Neural cell (in vitro differentiated cells): ENCODE data around the gene MED26. TPM values are rescaled to one million over a fixed set of nuclear protein-coding genes. Genes with fewer than 3 reads are reported as not detected.
"Not testable (repeated sequence)": the region's sequence is repeated elsewhere in the genome, so short reads cannot be mapped to it uniquely, and the experiment has no call there.

Source experiments
- H2AFZ ChIP-seq: fragments of 200-600, 300-800 bp; sonication (generic), shearing (Covaris generic); 2 replicates; pipeline ENCODE4 v1.6.0; 2014; ENCODE audit warnings: low read depth, mild to moderate bottlenecking, antibody characterized with exemption, low read length, moderate library complexity
- H3F3A ChIP-seq: fragments of 200-600 bp; shearing (Covaris generic); 2 replicates; pipeline ENCODE4 v1.6.1; 2016; ENCODE audit warnings: mild to moderate bottlenecking, moderate library complexity, mixed read lengths, antibody characterized with exemption, low read length; ENCODE audit not compliant: insufficient read depth, poor library complexity, severe bottlenecking
- H3K27ac ChIP-seq: fragments of 200-600, 300-800 bp; sonication (generic), shearing (Covaris generic); 2 replicates; pipeline ENCODE4 v1.5.1; 2014; ENCODE audit warnings: mild to moderate bottlenecking, low read length, moderate library complexity
- H3K27me3 ChIP-seq: fragments of 300-800, 200-600 bp; sonication (generic), shearing (Covaris generic); 2 replicates; pipeline ENCODE4 v1.6.0; 2014; ENCODE audit warnings: mild to moderate bottlenecking, low read depth, low read length, moderate library complexity; ENCODE audit not compliant: insufficient read depth
- H3K36me3 ChIP-seq: fragments of 300-800, 200-600 bp; sonication (generic), shearing (Covaris generic); 2 replicates; pipeline ENCODE4 v1.5.1; 2014; ENCODE audit warnings: mild to moderate bottlenecking, antibody characterized with exemption, low read length, moderate library complexity; ENCODE audit not compliant: insufficient read depth
- H3K4me2 ChIP-seq: fragments of 300-800, 200-600 bp; sonication (generic), shearing (Covaris generic); 2 replicates; pipeline ENCODE4 v1.6.0; 2014; ENCODE audit warnings: mild to moderate bottlenecking, low read length
- H3K4me3 ChIP-seq: fragments of 300-800, 200-600 bp; sonication (generic), shearing (Covaris generic); 2 replicates; pipeline ENCODE4 v1.5.1; 2014; ENCODE audit warnings: mild to moderate bottlenecking, low read length, moderate library complexity
- H3K79me2 ChIP-seq: fragments of 200-600 bp; shearing (Covaris generic); replicated peaks from 2 replicates; pipeline ENCODE4 v1.6.0; 2014; ENCODE audit warnings: mild to moderate bottlenecking, low read length, moderate library complexity; ENCODE audit not compliant: insufficient read depth
- H3K9ac ChIP-seq: fragments of 300-800, 200-600 bp; sonication (generic), shearing (Covaris generic); 2 replicates; pipeline ENCODE4 v1.6.1; 2016; ENCODE audit warnings: mild to moderate bottlenecking, low read length, mixed read lengths
- H3K9me2 ChIP-seq: fragments of 200-600 bp; shearing (Covaris generic); 2 replicates; pipeline ENCODE4 v1.6.1; 2016; ENCODE audit warnings: mild to moderate bottlenecking, low read length, mixed read lengths; ENCODE audit not compliant: insufficient read depth
- H3K9me3 ChIP-seq: fragments of 200-600, 300-800 bp; sonication (generic), shearing (Covaris generic); 2 replicates; pipeline ENCODE4 v1.6.1; 2016; ENCODE audit warnings: mild to moderate bottlenecking, mixed run types, low read length, moderate library complexity, mixed read lengths
- H4K20me1 ChIP-seq: fragments of 200-600 bp; shearing (Covaris generic); 2 replicates; pipeline ENCODE4 v1.6.1; 2016; ENCODE audit warnings: mild to moderate bottlenecking, mixed run types; ENCODE audit not compliant: insufficient read depth
- EP300 ChIP-seq: fragments of 450-650 bp; conservative IDR thresholded peaks from 2 replicates; pipeline ENCODE4 v1.6.1; 2014; ENCODE audit warnings: antibody characterized with exemption, mild to moderate bottlenecking, moderate library complexity; ENCODE audit not compliant: poor library complexity, severe bottlenecking
- EZH2 ChIP-seq: fragments of 200-600, 300-800 bp; shearing (Covaris generic), sonication (generic); IDR thresholded peaks from 2 replicates; pipeline ENCODE4 v1.6.1; 2014; ENCODE audit warnings: antibody characterized with exemption, low read length, borderline replicate concordance, mild to moderate bottlenecking; ENCODE audit not compliant: insufficient read depth, poor library complexity, severe bottlenecking
- MXI1 ChIP-seq: fragments of 450-650 bp; conservative IDR thresholded peaks from 2 replicates; pipeline ENCODE4 v1.6.1; 2014; ENCODE audit warnings: antibody characterized with exemption, mild to moderate bottlenecking; ENCODE audit not compliant: poor library complexity, severe bottlenecking
- POLR2AphosphoS5 ChIP-seq: IDR thresholded peaks from 2 replicates; pipeline ENCODE4 v1.6.1; 2012
- RAD21 ChIP-seq: fragments of 450-650 bp; conservative IDR thresholded peaks from 2 replicates; pipeline ENCODE4 v1.6.1; 2014; ENCODE audit warnings: antibody characterized with exemption, mild to moderate bottlenecking, moderate library complexity
- SMC3 ChIP-seq: fragments of 450-650 bp; conservative IDR thresholded peaks from 2 replicates; pipeline ENCODE4 v1.6.1; 2014; ENCODE audit warnings: antibody characterized with exemption, mild to moderate bottlenecking, moderate library complexity; ENCODE audit not compliant: poor library complexity
- TAF1 ChIP-seq: IDR thresholded peaks from 2 replicates; pipeline ENCODE4 v1.6.1; 2012; ENCODE audit warnings: low read depth
- polyA plus RNA-seq: library from polyadenylated mRNA; depleted of rRNA; stranded (reverse); fragments of >200 nt; gene quantifications from 2 replicates; pipeline ENCODE4 v1.2.3, GENCODE V29; 2014
- TF ChIP-seq, protein P1 (sequence below): fragments of 450-650 bp; IDR thresholded peaks from 2 replicates; pipeline ENCODE4 v1.5.1; 2014; ENCODE audit warnings: antibody characterized with exemption, mild to moderate bottlenecking, moderate library complexity; ENCODE audit not compliant: poor library complexity, severe bottlenecking
- TF ChIP-seq, protein P2 (sequence below): IDR thresholded peaks from 2 replicates; pipeline ENCODE4 v1.6.1; 2012; ENCODE audit warnings: borderline replicate concordance

The MED26 gene
- polyA plus RNA-seq, 1 donor from 2014 or later = 4.2 TPM

DNA sequence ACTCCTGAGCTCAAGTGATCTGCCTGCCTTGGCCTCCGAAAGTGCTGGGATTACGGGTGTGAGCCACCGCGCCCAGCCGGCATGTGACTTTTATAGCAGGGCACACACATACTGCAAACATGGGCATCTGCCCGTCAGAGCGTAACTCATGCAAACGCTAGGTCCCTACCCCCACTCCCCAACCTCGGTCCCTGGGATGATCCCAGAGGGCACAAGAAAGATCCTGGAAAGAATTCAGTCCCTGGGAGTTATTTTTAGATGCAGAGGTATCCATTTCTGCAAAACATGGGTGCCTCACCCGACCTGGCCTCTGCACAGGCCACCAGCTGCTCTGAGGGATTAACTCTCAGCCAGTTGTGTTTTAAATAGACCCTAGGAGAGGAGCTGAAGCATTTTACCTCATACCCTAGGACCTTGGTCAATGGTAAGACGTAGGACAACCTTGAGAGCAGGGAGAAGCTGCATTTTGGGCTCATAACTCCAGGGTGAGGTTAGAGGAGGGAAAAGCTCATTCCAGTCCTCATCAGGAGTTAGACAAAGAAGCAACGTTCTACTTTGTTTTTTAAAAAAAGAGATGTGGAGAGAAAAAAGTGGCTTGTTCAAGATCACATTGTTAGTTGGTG, 43.8 kb upstream of the MED26 start:
- no peaks in the 10 kb centered on the region for H3K36me3 ChIP-seq
- no peak overlapping the region for H3K27ac ChIP-seq
- TF ChIP-seq SMC3 = no peak
- no peak for TF ChIP-seq MXI1
- no peak for TF ChIP-seq EP300
- TF ChIP-seq POLR2AphosphoS5 = no peak
- no peak for TF ChIP-seq RAD21
- TF ChIP-seq, protein P1, sequence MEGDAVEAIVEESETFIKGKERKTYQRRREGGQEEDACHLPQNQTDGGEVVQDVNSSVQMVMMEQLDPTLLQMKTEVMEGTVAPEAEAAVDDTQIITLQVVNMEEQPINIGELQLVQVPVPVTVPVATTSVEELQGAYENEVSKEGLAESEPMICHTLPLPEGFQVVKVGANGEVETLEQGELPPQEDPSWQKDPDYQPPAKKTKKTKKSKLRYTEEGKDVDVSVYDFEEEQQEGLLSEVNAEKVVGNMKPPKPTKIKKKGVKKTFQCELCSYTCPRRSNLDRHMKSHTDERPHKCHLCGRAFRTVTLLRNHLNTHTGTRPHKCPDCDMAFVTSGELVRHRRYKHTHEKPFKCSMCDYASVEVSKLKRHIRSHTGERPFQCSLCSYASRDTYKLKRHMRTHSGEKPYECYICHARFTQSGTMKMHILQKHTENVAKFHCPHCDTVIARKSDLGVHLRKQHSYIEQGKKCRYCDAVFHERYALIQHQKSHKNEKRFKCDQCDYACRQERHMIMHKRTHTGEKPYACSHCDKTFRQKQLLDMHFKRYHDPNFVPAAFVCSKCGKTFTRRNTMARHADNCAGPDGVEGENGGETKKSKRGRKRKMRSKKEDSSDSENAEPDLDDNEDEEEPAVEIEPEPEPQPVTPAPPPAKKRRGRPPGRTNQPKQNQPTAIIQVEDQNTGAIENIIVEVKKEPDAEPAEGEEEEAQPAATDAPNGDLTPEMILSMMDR = no peak
- TF ChIP-seq, protein P2, sequence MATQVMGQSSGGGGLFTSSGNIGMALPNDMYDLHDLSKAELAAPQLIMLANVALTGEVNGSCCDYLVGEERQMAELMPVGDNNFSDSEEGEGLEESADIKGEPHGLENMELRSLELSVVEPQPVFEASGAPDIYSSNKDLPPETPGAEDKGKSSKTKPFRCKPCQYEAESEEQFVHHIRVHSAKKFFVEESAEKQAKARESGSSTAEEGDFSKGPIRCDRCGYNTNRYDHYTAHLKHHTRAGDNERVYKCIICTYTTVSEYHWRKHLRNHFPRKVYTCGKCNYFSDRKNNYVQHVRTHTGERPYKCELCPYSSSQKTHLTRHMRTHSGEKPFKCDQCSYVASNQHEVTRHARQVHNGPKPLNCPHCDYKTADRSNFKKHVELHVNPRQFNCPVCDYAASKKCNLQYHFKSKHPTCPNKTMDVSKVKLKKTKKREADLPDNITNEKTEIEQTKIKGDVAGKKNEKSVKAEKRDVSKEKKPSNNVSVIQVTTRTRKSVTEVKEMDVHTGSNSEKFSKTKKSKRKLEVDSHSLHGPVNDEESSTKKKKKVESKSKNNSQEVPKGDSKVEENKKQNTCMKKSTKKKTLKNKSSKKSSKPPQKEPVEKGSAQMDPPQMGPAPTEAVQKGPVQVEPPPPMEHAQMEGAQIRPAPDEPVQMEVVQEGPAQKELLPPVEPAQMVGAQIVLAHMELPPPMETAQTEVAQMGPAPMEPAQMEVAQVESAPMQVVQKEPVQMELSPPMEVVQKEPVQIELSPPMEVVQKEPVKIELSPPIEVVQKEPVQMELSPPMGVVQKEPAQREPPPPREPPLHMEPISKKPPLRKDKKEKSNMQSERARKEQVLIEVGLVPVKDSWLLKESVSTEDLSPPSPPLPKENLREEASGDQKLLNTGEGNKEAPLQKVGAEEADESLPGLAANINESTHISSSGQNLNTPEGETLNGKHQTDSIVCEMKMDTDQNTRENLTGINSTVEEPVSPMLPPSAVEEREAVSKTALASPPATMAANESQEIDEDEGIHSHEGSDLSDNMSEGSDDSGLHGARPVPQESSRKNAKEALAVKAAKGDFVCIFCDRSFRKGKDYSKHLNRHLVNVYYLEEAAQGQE = no peak
- H2AFZ ChIP-seq = no peak overlapping the region
- no peaks in the 10 kb centered on the region for H3K9me3 ChIP-seq
- H3K27me3 ChIP-seq = no peaks in the 10 kb centered on the region
- H3K79me2 ChIP-seq = no peaks in the 10 kb centered on the region
- no peak overlapping the region for H3K4me3 ChIP-seq
- no peak overlapping the region for H3K4me2 ChIP-seq
- H3K9ac ChIP-seq = no peak overlapping the region
- H4K20me1 ChIP-seq = no peaks in the 10 kb centered on the region
- no peaks in the 10 kb centered on the region for H3K9me2 ChIP-seq
- no peaks in the 10 kb centered on the region for H3F3A ChIP-seq

DNA sequence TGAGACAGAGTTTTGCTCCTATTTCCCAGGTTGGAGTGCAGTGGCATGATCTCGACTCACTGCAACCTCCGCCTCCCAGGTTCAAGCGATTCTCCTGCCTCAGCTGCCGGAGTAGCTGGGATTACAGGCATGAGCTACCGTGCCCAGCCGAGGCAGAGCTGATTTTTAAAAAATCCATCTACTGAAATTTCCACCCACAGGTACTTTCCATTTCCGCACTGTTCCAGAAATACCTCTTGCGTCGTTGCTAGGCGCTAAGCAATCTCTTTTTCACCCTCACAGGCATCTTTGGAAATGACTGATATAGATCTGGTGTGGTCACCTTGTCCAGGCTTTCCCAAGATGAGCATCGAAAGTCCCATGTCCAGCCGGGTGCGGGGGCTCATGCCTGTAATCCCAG, 42.3 kb upstream of the MED26 start:
- H3K9me3 ChIP-seq = no peaks in the 10 kb centered on the region
- H4K20me1 ChIP-seq = no peaks in the 10 kb centered on the region
- no peaks in the 10 kb centered on the region for H3K36me3 ChIP-seq
- no peak overlapping the region for H3K4me2 ChIP-seq
- no peak overlapping the region for H3K9ac ChIP-seq
- H3K79me2 ChIP-seq = no peaks in the 10 kb centered on the region
- H3F3A ChIP-seq = no peaks in the 10 kb centered on the region
- no peaks in the 10 kb centered on the region for H3K27me3 ChIP-seq
- no peaks in the 10 kb centered on the region for H3K9me2 ChIP-seq
- no peak overlapping the region for H3K4me3 ChIP-seq
- no peak overlapping the region for H3K27ac ChIP-seq
- no peak overlapping the region for H2AFZ ChIP-seq
- TF ChIP-seq, protein P1 = no peak
- TF ChIP-seq, protein P2 = no peak
- TF ChIP-seq SMC3 (no peak), RAD21 (no peak), TAF1 (no peak), EZH2 (no peak), EP300 (no peak), MXI1 (no peak), POLR2AphosphoS5 (no peak)

DNA sequence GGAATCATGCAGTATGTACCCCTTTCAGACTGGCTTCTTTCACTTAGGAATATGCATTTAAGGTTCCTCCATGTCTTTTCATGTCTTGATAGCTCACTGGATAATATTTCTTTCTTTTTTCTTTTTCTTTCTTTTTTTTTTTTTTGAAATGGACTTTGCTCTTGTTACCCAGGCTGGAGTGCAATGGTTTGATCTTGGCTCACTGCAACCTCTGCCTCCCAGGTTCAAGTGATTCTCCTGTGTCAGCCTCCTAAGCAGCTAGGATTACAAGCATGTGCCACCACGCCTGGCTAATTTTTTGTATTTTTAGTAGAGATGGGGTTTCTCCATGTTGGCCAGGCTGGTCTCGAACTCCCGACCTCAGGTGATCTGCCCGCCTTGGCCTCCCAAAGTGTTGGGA, 40.7 kb upstream of the MED26 start:
- not testable (repeated sequence) for H3K27ac ChIP-seq, H3K4me2 ChIP-seq, H3K36me3 ChIP-seq, H3K9me3 ChIP-seq, H2AFZ ChIP-seq, H3K27me3 ChIP-seq, H3K4me3 ChIP-seq, H3K9me2 ChIP-seq, H3K79me2 ChIP-seq, H3K9ac ChIP-seq, H3F3A ChIP-seq, H4K20me1 ChIP-seq
